ENCODE results near the gene GIT2.

DNA sequence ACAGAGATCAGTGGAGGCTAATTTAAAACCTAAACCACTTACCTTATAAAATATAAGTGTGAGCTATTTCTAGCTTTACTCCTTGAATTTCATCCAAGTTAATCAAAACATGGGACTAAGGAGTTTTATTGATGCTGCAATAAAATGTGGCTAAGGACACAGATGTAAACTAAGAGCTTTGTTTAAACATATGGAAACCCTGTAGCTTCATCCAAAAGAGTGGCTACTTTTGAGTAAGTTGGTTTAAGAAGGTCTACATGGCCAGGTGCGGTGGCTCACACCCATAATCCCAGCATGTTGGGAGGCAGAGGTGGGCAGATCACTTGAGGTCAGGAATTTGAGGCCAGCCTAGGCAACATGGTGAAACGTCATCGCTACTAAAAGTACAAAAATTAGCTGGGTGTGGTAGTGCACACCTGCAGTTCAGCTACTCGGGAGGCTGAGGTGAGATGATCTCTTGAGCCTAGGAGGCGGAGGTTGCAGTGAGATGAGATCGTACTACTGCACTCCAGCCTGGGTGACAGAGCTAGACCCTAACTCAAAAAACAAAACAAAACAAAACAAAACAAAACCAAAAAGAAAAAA lies 55.7 kb downstream of the GIT2 start:
- TF ChIP-seq POLR2AphosphoS5 (IDR thresholded peaks at IDR 0.05), result no peak
- TF ChIP-seq POLR2A (IDR thresholded peaks at IDR 0.05), result no peak

Measured in breast epithelium (tissue), 3 donors.